GM21825 (cell line): ENCODE results near the gene AADAT.
"Not testable (repeated sequence)": the region's sequence is repeated elsewhere in the genome, so short reads cannot be mapped to it uniquely, and the experiment has no call there.

Source experiments
- ATAC-seq: cut with Tn5 transposase; IDR thresholded peaks from one replicate; pipeline ENCODE4 v1.9.1; 2021; ENCODE audit warnings: mild to moderate bottlenecking, moderate library complexity; ENCODE audit not compliant: unreplicated experiment

AADAT gene

DNA sequence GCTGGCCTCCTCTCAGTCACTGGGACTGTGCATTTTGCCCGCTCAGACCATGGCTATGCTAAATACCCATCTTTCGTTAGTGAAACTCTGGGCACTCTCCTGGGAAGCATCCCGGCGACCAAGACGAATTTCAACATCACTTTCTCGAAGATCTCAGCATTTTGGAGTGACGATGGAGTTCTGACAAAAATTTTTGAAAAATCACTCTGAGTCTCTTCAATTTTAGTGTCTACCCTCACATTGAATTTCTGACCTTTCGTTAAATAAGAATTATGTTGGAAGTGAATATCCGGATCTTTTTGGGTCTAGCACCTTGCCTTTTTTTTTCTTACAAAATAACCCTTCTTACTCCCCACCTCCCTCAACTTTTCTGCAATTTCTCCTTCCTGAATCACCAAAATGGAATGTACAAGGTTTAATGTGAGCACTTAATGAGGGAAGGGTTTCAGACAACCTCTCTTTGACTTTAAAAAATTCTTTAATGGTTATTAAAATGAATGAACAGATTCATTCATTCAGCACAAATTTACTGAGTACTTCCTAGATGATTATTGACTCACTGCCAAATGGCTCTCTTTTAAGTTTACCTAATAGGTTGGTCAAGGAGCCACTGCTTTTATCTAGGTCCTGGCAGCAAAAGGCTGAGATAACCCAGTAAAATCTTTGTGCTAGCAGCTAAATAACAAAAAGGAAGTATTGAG is 746 bp upstream of the AADAT start:
- ATAC-seq, result no peak

DNA sequence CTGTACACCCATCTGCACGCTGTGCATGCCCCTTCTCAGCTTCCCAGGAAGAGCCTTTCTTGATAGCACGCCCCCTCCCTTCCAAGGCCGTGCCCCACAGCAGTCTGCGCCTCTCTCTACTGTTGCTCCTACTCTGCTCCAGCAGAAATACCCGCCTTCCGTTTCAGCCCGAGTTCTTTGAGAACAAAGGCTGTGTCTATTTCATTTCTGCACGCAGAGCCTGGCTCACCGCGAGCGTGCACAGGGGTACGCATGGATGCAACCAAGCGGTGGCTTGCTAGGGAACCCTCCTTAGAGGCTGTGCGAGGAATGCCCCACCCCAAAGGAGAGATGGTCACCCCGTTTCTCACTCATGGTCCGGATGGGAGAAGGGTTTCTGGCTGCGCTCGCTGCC is 485 bp downstream of the AADAT start:
- ATAC-seq, result no peak

DNA sequence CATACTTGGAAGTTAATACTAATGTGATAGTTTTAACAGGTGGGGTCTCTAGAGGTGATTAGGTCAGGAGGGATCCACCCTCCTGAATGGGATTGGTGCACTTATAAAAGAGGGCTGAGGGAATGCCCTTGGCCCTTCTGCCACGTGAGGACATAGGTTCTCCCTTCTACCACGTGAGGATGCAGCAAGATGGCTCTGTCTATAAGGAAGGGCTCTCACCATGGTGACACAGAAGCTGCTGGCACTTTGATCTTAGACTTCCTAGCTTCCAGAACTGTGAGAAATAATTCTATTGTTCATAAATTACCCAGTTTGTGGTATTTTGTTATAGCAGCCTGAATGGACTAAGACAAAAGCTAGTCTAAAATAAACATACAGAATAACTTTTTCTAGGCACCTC is 1.0 kb downstream of the AADAT start:
- no peak for ATAC-seq

DNA sequence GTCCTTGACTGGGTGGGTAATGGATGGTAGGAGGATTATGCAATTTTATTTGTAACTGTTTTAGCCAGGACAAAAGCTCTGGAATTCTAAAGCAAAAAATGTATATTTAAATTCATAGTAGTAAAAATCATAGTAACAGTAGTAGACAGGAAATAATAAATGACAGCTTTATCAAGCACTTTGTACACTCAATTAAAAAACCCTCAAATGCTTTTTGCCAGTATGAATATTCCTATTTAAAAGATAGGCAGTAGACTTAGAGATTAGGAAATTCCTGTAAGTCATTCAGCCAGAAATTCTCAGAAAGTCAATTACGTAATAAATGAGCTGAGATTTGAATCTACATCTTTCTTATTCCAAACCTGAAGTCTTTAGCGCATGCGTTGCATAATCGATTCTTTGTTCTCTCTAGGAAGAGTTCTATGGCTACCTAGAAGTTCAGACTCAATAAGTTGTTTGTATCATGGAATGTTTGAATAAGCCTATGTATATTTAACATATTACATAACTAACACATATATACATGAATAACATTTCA is 2.5 kb downstream of the AADAT start:
- no peak for ATAC-seq

DNA sequence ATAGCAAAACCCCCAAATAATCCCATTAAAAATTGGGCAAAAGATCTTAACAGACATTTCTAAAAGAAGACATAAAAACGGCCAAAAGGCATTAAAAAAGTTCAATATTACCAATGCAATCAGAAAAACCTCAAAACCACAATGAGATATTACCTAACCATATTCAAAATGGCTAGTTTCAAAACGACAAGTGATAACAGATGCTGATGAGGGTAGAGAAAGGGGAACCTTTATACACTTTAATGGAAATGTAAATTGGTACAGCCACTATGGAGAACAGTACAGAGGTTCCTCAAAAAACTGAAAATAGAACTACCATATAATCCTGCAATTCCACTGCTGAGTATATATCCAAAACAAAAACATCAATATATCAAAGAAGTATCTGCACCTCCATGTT is 6.2 kb downstream of the AADAT start:
- ATAC-seq, result no peak

DNA sequence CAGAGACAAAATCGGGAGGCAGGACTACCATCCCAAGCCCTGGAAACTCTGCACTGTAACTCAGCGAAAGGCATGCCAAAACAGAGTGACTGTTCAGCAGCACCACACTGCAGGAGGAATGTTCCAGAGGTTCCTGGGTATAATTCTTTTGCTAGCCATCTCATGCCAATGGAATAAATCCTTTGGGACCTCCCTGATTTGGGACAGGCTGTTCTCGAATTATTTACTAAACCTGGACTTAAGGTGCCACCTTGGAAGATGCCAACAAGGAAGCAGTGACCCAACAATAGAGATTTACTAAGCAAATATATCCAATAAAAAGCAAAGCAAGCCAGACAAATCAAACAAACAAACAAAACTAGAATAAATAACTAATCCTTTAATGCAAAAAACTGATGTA is 9.3 kb downstream of the AADAT start:
- no peak for ATAC-seq

DNA sequence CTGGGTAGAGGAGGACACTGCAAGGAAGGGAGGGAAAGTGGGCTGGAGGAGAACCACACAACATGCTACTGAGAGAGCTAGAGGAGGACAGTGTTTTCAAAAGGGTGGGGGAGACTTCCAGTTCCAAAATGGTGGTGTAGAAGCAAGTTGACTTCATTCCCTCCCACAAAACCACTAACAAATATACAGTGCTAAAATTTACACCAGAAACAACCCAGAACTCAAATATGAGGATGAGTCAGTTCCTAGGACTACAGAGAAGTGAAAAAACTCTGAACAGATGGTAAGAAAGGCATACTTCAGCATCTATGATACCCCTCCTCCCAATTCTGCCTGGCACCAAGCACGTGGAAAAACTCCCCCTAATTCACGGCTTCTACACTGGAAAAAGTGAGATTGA is 9.8 kb downstream of the AADAT start:
- ATAC-seq, result no peak

DNA sequence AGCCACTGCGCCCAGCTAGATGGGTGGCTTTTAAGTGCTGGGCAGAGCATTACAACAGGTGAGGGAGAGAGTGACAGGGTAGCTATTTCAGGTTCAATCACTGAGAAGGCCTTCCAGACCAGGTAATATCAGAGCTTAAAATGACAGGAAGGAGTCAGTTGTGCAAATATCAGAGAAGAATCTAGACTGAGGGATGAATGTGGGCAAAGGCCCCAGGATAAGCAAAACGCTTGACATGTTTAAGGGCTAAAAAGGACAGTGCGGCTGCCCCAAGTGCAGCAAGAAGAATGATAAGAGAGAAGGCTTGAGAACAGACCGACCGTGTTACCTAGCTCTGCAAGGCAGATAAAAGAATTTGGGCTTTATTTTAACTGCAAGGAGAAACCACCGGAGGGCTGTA is 18.6 kb downstream of the AADAT start:
- no peak for ATAC-seq

DNA sequence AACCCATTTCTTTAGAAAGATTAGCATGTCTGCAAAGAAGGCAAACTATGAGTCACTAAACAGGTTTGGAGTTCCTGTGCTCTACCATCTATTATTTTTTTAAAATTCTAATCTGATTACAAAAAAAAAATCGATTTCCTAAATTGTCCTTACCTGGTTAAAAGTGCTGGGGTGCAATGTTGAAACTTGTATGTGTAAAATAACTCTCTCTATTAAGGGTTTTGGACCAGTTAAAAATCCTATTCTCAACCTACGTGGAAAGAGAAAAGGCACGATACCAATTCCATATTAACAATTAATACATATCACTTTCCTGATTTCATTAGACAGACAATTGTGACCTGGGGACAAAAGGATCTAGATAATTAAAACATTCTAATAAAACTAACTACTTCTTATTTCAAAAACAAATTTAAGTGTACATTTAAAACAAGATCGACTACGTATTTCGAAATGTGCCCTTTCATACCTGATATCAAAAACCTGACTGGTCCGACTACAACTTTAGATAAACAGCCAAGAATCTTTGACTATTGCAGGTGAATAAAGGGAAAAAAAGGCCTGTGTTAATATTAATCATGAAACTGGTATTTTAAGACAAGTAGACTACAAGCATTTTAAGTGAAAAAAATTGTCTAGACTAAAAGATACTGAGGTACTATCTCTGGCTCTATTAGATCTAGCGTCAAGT is 21.2 kb downstream of the AADAT start:
- ATAC-seq, result no peak

DNA sequence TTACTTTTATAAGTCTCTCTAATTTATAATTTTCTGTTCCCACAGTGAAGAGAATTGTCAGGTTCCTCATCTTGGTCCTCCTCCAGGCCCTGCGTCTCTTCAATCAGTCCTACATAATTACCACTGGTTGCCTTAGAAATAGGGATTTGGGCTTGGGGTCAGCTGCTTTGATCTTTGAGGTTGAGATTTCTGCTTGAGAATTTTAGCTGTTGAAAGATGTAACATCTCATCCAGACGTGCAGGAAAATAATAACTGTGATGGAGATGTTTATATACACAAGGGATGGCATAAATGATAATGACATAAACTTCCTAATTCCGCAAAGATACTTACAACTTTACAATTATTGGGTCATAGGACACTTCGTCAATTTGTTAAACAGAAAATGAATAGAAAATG is 30.3 kb downstream of the AADAT start:
- ATAC-seq, result no peak

DNA sequence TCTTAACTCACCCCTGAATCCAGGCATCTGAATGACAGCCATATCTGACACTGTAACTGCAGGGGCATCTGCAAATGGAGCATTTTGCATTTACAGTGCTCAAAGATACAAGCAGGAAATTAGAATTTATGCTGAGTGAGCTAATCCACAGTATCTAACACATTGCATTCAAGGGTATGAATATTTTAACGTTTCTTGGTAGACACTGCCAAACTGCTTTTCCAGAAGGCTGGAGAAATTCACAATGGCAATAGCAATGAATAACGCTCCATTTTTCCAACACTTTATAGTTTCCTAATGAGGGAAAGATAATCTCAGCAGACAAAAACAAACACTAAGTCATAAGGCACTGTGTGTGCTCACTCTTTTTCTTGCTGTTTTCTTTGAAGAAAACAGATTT is 30.9 kb downstream of the AADAT start:
- ATAC-seq, result no peak

DNA sequence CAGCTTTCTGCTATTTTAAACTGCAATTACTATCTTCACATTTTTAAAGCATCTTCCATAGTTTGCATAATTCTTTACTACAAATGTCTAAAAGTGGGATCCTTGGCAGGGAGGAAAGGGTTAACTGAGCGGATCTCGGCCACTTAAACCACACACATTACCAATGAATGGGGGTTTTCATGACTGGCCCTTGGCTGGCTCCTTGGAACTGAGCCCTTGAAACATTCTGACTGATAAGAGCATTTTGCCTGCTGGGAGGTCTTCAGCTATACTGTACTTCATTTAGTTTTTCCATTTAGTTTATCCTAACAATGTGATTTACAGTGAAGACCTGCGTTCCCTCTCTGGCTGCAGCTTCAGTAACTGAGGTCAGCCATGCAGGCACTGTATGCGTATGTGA is 31.9 kb downstream of the AADAT start:
- ATAC-seq, result no peak

DNA sequence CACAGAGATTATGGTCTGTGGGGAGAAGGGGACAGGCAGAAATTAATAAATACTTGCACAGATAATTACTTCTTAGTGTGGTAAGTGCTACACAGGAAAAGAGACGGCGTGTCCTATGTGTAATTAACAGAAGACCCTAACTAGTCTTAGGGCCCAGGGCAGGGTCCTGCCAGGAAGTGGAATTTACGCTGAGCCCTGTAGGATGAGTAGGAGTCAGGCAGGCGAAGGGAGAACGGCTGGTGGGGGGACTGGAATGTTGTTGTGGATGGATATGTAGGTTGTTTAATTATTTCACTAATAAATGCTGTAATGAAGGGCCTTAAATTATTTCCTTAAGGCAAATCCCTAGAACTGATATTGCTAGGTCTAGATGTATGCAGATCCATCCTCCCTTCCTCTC is 36.8 kb downstream of the AADAT start:
- no peak for ATAC-seq

DNA sequence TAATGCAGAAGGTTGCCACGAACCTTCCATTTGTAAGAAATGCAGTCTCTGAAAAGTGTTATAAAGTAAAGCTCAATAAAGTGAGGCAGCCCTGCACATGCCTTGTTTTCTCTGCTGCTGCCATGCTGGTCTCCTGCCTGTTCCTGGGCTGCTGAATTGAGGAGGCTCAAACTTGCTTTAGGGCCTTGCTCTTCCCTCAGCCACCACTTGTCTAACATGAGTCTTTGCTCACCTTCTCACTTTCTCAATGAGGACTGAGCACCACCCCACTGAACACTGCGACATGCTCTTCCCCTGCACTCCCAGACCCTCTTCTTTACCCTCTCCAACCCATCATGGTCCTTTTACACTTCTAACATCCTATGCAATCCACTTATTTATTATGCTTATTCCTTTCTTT is 38.4 kb downstream of the AADAT start:
- ATAC-seq, result no peak

DNA sequence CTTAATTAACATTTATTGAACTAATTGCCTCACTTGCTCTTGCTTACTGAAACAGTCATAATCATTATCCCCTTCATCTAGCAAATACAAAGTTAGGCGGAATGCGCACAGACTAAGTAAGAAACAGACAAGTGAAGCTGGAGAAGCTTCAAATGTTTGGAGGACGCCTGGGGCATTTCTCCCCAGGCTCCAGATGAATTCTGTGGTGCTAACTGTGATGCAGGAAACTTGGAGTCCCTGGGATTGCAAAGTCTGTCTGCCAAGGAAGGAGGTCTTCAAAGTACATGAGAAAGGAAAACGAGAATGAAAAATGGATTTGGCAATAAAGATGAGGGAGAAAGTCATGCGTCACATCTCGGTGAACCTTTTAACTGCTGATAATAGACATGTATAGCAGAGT is 40.0 kb downstream of the AADAT start:
- no peak for ATAC-seq

DNA sequence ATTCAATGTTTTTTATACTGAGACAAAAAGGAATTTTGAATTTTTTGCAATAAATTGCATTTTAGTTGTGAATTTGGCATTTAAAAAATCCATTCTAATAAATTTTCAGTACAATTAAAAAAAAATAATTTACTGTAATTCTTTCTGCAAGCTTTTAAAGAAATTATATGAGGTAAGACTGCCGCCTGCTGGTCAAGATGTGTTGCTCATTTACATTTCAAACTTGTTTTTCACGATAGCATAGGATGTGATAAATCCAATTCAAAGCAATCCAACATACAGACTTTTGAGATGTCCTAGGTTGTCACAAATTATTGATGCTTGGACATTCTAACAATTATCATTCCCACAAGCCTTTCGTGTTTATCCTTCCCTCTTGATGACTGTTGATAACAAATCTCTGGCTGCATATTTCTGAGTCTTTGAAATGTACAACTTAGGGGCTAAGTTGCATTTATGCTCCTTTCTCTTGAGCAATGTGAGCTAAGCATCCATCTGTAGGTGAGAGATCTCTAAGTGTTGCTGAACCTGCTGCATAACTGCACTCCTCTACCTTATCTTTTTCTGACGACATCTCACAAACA is 41.9 kb downstream of the AADAT start:
- ATAC-seq, result no peak

DNA sequence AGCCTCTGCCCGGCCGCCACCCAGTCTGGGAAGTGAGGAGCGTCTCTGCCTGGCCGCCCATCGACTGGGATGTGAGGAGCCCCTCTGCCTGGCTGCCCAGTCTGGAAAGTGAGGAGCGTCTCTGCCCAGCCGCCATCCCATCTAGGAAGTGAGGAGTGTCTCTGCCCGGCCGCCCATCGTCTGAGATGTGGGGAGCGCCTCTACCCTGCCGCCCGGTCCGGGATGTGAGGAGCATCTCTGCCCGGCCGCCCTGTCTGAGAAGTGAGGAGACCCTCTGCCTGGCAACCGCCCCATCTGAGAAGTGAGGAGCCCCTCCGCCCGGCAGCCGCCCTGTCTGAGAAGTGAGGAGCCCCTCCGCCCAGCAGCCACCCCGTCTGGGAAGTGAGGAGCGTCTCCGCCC is 43.6 kb downstream of the AADAT start:
- ATAC-seq, result not testable (repeated sequence)

DNA sequence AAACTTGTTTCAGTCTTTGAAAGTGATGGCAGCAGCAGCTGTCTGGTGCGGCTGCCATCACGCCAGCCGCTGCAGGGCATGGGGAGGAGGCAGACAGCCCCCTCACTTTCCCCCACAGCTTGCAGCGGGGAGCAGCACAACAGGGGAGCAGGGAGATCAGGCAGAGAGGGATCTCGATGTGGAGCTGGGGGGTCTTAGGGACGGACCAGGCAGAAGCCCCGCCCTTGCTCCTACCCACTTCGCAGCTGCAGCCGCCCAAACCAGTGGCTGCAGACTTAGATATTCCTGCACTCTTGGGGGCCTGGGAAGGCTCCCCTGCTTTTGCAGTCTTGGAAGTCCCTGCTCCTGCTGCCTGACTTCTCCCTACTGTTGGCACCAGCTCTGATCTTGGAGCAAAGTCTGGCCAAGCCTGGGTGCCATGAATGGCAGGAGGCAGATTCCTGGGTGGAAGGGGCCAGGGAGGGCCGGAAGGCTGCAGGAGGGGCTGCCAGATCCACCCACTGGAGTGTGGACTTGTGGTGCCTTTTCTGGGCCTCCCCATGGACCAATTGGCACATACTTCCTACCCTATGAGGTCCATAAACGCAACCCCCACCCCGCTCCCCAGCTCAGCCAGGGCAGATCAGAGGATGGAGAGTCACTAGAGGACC is 49.6 kb downstream of the AADAT start:
- ATAC-seq, result no peak

DNA sequence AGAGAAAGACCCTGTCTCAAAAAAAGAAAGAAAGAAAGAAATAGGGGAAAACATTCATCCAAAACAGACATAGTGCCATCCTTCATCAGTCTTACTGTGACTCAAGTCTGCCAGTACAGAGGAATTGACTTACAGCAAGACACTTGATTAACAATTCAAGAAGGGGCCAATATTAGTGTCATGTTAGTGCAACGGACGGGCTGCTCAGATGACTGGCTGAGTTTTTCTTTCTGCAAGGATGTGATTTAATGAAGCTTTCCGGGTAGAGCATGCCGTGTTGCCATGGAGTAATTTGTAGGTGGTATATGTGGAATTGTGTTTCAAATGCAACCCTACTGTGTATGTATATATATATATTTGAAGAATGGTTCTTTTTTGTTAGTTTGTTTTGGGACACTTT is 51.0 kb downstream of the AADAT start:
- ATAC-seq, result no peak

DNA sequence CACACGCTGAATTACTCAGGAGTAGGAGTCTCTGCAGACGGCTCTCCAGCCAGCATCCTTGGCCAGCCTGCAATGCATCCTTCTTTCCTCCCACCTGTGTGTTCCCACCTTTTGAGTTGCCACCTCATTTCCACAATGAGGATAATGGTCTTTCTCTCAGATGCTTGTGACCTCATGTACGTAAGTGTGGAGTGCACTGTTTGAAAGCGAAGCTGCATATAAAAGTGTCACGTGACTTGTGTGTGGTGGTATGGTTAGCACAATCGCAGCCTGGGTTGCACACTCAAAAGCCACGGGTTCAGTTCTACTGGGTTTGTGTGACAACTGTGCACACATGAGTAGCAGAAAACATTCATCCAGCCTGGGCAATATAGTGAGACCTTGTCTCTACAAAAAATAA is 51.5 kb downstream of the AADAT start:
- no peak for ATAC-seq

DNA sequence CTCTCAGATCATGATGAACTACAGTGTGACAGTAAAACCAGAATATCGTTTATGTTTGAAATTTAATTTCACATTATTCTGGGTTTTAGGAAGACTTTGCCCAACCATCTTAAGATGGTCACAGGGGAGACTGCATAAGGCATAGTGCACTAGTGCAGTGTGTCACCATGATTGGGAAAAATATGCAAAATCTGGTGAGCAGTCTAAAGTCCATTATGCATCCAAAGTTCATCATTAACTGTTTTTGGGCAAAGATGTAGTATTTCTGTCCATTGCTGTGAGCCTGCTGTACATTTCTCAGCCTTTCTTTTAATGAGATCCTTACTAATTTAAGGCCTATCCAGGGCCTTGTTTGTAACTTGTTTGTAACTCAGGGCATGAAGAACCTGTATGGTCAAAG is 52.3 kb downstream of the AADAT start:
- no peak for ATAC-seq

DNA sequence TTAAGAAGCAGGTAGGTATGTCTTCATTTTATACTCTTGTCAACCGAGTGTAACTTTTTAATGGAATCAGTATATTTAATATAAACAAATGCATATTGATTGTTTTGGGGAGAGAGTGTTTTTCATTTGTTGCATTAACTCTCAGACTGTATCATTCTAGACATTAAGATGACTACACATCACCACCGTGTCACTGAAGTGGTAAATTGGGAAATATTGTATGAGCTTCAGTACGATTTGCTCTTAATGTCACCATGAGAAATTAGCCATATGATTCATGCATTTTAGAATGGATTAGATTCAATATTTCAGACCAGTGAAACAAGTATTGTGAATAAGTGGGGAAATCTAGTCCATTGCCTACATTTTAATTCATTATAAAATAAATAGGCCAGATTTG is 53.9 kb downstream of the AADAT start:
- no peak for ATAC-seq
